SK-N-SH treated with all-trans-retinoic acid at 6 μM for 48 hours (cell line): Measurements from ENCODE around the gene TEX28.

ENCODE experiments used
- ATAC-seq: fragments of 200-7000 bp; cut with Tn5 transposase; 3 replicates; pipeline ENCODE4 v1.9.1; 2020; ENCODE audit warnings: mild to moderate bottlenecking, moderate library complexity
- ARNTL ChIP-seq: fragments of 450-650 bp; formaldehyde crosslinking; IDR thresholded peaks from 2 replicates; pipeline ENCODE4 v1.5.0; 2020; ENCODE audit warnings: low read depth, mild to moderate bottlenecking, moderate library complexity, borderline replicate concordance
- BACH2 ChIP-seq: fragments of 250-450 bp; sonication (Bioruptor Pico); IDR thresholded peaks from 2 replicates; pipeline ENCODE4 v1.9.0; 2021; ENCODE audit warnings: mild to moderate bottlenecking, borderline replicate concordance
- CSDC2 ChIP-seq: fragments of 250-450 bp; sonication (Bioruptor Pico); IDR thresholded peaks from 2 replicates; pipeline ENCODE4 v1.5.0; 2020; ENCODE audit warnings: mild to moderate bottlenecking, moderate library complexity
- ESRRG ChIP-seq: fragments of 250-450 bp; sonication (Bioruptor Pico); IDR thresholded peaks from 2 replicates; pipeline ENCODE4 v1.6.1; 2021; ENCODE audit warnings: mild to moderate bottlenecking
- GLIS3 ChIP-seq: fragments of 250-450 bp; sonication (Bioruptor Pico); IDR thresholded peaks from 2 replicates; pipeline ENCODE4 v1.5.0; 2020; ENCODE audit warnings: mild to moderate bottlenecking, moderate library complexity
- ISL1 ChIP-seq: fragments of 250-450 bp; sonication (Bioruptor Pico); IDR thresholded peaks from 2 replicates; pipeline ENCODE4 v2.1.2; 2022; ENCODE audit warnings: mild to moderate bottlenecking, moderate library complexity
- OSR1 ChIP-seq: fragments of 250-450 bp; sonication (Bioruptor Pico); IDR thresholded peaks from 2 replicates; pipeline ENCODE4 v1.8.0; 2022; ENCODE audit warnings: moderate library complexity, mild to moderate bottlenecking, inconsistent platforms
- PPARA ChIP-seq: fragments of 250-450 bp; sonication (Bioruptor Pico); IDR thresholded peaks from 2 replicates; pipeline ENCODE4 v1.5.0; 2020; ENCODE audit warnings: mild to moderate bottlenecking, borderline replicate concordance
- RARB ChIP-seq: fragments of 250-450 bp; sonication (Bioruptor Pico); IDR thresholded peaks from 2 replicates; pipeline ENCODE4 v1.8.0; 2021; ENCODE audit warnings: mild to moderate bottlenecking, moderate library complexity
- SNAI2 ChIP-seq: fragments of 250-450 bp; sonication (Bioruptor Pico); IDR thresholded peaks from 2 replicates; pipeline ENCODE4 v1.5.0; 2020; ENCODE audit warnings: mild to moderate bottlenecking, moderate library complexity
- TCF4 ChIP-seq: fragments of 250-450 bp; sonication (Bioruptor Pico); IDR thresholded peaks from 2 replicates; pipeline ENCODE4 v1.8.0; 2021; ENCODE audit warnings: mild to moderate bottlenecking, moderate library complexity, borderline replicate concordance
- TOX ChIP-seq: fragments of 250-450 bp; sonication (Bioruptor Pico); IDR thresholded peaks from 2 replicates; pipeline ENCODE4 v1.8.0; 2021; ENCODE audit warnings: mild to moderate bottlenecking, moderate library complexity, borderline replicate concordance
- ZC3H10 ChIP-seq: fragments of 250-450 bp; sonication (Bioruptor Pico); IDR thresholded peaks from 2 replicates; pipeline ENCODE4 v1.5.1; 2021; ENCODE audit warnings: mild to moderate bottlenecking, moderate library complexity
- ZFP3 ChIP-seq: fragments of 250-450 bp; sonication (Bioruptor Pico); IDR thresholded peaks from 2 replicates; pipeline ENCODE4 v1.5.0; 2020; ENCODE audit warnings: mild to moderate bottlenecking, moderate library complexity
- ZFP30 ChIP-seq: fragments of 450-650 bp; formaldehyde crosslinking; IDR thresholded peaks from 2 replicates; pipeline ENCODE4 v1.5.0; 2022; ENCODE audit warnings: mild to moderate bottlenecking, moderate library complexity
- ZNF565 ChIP-seq: fragments of 450-650 bp; formaldehyde crosslinking; conservative IDR thresholded peaks from 2 replicates; pipeline ENCODE4 v1.5.0; 2020; ENCODE audit warnings: low read depth, mild to moderate bottlenecking, moderate library complexity
- ZNF70 ChIP-seq: fragments of 450-650 bp; formaldehyde crosslinking; IDR thresholded peaks from 2 replicates; pipeline ENCODE4 v1.5.0; 2020; ENCODE audit warnings: mild to moderate bottlenecking, moderate library complexity
- ZNF8 ChIP-seq: fragments of 450-650 bp; formaldehyde crosslinking; IDR thresholded peaks from 2 replicates; pipeline ENCODE4 v1.5.0; 2020; ENCODE audit warnings: mild to moderate bottlenecking, moderate library complexity
- TF ChIP-seq, protein P1 (sequence below): fragments of 250-450 bp; sonication (Bioruptor Pico); IDR thresholded peaks from 2 replicates; pipeline ENCODE4 v1.5.1; 2021; ENCODE audit warnings: mild to moderate bottlenecking, moderate library complexity
- TF ChIP-seq, protein P2 (sequence below): fragments of 250-450 bp; sonication (Bioruptor Pico); IDR thresholded peaks from 2 replicates; pipeline ENCODE4 v1.8.0; 2021; ENCODE audit warnings: low read depth, mild to moderate bottlenecking, moderate library complexity, borderline replicate concordance
- TF ChIP-seq, protein P3 (sequence below): fragments of 250-450 bp; sonication (Bioruptor Pico); IDR thresholded peaks from 2 replicates; pipeline ENCODE4 v1.8.0; 2020; ENCODE audit warnings: mild to moderate bottlenecking, moderate library complexity, borderline replicate concordance
- TF ChIP-seq, protein P4 (sequence below): fragments of 250-450 bp; sonication (Bioruptor Pico); IDR thresholded peaks from 2 replicates; pipeline ENCODE4 v1.5.0; 2020; ENCODE audit warnings: mild to moderate bottlenecking, moderate library complexity
- TF ChIP-seq, protein P5 (sequence below): fragments of 250-450 bp; sonication (Bioruptor Pico); IDR thresholded peaks from 2 replicates; pipeline ENCODE4 v1.5.1; 2020; ENCODE audit warnings: low read depth, mild to moderate bottlenecking, moderate library complexity

Gene TEX28

DNA sequence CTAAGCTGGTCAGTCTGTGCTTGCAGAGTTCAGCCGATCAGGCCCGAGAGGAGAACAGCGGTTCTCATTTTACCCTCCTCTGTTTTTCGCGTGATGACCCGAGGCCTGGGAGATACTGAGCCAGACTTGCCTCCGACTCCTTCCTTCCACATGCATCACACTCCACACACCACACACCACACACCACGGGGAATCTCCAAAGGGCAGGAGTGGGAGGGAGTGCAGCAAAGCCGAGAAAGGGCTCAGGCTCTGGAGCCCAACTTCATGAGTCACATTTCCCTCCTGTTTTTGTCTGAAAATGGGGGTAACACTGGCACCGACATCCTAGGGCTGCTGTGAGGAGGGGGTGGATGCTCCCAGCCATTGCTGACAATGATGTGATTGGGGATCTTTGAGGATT, 39.6 kb upstream of the TEX28 start:
- TF ChIP-seq, protein P1, sequence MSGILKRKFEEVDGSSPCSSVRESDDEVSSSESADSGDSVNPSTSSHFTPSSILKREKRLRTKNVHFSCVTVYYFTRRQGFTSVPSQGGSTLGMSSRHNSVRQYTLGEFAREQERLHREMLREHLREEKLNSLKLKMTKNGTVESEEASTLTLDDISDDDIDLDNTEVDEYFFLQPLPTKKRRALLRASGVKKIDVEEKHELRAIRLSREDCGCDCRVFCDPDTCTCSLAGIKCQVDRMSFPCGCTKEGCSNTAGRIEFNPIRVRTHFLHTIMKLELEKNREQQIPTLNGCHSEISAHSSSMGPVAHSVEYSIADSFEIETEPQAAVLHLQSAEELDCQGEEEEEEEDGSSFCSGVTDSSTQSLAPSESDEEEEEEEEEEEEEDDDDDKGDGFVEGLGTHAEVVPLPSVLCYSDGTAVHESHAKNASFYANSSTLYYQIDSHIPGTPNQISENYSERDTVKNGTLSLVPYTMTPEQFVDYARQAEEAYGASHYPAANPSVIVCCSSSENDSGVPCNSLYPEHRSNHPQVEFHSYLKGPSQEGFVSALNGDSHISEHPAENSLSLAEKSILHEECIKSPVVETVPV (CRISPR knock-in tag), result no peak
- TF ChIP-seq ISL1 (no peak), ZFP3 (CRISPR knock-in tag) (no peak), ESRRG (CRISPR knock-in tag) (no peak), ZNF8 (CRISPR knock-in tag) (no peak), BACH2 (CRISPR knock-in tag) (no peak), RARB (no peak), PPARA (CRISPR knock-in tag) (no peak), TOX (CRISPR knock-in tag) (no peak), SNAI2 (CRISPR knock-in tag) (no peak), ARNTL (no peak), CSDC2 (CRISPR knock-in tag) (no peak), ZFP30 (no peak), ZNF70 (CRISPR knock-in tag) (no peak), ZNF565 (no peak)
- TF ChIP-seq, protein P2, sequence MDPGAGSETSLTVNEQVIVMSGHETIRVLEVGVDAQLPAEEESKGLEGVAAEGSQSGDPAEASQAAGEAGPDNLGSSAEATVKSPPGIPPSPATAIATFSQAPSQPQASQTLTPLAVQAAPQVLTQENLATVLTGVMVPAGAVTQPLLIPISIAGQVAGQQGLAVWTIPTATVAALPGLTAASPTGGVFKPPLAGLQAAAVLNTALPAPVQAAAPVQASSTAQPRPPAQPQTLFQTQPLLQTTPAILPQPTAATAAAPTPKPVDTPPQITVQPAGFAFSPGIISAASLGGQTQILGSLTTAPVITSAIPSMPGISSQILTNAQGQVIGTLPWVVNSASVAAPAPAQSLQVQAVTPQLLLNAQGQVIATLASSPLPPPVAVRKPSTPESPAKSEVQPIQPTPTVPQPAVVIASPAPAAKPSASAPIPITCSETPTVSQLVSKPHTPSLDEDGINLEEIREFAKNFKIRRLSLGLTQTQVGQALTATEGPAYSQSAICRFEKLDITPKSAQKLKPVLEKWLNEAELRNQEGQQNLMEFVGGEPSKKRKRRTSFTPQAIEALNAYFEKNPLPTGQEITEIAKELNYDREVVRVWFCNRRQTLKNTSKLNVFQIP (CRISPR knock-in tag), result no peak
- TF ChIP-seq, protein P3, sequence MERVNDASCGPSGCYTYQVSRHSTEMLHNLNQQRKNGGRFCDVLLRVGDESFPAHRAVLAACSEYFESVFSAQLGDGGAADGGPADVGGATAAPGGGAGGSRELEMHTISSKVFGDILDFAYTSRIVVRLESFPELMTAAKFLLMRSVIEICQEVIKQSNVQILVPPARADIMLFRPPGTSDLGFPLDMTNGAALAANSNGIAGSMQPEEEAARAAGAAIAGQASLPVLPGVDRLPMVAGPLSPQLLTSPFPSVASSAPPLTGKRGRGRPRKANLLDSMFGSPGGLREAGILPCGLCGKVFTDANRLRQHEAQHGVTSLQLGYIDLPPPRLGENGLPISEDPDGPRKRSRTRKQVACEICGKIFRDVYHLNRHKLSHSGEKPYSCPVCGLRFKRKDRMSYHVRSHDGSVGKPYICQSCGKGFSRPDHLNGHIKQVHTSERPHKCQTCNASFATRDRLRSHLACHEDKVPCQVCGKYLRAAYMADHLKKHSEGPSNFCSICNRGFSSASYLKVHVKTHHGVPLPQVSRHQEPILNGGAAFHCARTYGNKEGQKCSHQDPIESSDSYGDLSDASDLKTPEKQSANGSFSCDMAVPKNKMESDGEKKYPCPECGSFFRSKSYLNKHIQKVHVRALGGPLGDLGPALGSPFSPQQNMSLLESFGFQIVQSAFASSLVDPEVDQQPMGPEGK, result no peak
- TF ChIP-seq, all 23 proteins: peak for 0
- no peak for ATAC-seq

DNA sequence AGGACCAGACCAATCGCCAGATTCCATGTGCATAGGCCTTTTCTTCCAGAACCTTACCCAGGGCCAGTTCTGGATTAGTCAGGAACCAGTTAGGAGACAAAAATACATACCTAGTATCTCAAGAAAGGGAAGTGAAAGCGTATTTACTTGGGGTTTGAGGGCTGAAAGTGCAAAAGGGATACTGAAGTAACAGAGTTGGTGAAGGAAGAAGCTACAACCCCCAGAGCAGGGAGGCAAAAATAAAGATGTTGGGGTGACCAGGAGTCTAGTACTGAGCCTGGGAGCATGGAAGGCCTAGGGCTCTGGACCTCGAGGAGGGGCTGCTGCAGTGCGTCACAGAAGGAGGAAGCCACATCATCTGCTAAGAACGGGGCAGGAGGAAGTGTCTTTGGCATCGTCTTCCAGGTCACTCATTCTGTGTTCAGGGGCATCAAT, 38.9 kb upstream of the TEX28 start:
- TF ChIP-seq OSR1 (CRISPR knock-in tag), result no peak
- no peak for TF ChIP-seq TOX (CRISPR knock-in tag)
- no peak for ATAC-seq

DNA sequence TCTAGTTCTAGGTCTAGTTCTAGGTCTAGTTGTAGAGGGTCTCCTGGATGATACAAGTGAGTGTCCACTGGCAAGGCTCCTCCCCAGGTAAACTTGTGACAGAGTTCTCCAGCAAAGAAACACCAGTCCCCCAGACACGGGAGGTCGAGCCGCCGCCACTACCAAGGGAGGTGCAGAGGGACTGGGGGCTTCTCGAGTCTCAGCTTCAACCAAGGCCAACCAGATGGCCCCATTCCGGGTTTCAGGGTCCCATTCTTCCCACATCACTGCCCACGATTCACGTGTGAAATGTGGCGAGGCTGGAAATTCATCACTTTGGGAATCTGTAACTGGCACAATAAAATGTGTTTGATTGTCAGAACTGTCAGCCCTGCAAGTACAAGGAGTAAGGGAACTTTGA, 38.2 kb upstream of the TEX28 start:
- no peak for TF ChIP-seq ISL1
- no peak for ATAC-seq

DNA sequence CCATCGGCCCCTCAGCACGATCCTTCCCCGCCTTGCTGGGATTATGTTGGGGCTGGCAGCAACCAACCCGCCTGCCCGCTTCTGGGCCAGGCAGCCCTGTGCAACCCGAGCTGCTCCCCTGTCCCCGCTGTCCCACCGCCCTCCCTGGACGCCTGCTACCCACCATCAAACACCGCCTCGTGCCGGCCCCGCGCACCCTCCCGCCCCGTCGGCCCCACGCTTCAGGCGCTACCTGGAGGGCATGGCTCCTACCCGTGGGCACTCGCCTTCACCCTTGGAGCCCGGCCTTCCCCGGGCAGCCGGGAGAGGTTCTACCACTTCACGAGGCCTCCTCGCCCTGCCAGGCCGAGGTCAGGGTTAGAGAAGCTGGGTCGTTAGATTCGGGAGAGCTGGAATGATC, 37.6 kb upstream of the TEX28 start:
- TF ChIP-seq, protein P4, sequence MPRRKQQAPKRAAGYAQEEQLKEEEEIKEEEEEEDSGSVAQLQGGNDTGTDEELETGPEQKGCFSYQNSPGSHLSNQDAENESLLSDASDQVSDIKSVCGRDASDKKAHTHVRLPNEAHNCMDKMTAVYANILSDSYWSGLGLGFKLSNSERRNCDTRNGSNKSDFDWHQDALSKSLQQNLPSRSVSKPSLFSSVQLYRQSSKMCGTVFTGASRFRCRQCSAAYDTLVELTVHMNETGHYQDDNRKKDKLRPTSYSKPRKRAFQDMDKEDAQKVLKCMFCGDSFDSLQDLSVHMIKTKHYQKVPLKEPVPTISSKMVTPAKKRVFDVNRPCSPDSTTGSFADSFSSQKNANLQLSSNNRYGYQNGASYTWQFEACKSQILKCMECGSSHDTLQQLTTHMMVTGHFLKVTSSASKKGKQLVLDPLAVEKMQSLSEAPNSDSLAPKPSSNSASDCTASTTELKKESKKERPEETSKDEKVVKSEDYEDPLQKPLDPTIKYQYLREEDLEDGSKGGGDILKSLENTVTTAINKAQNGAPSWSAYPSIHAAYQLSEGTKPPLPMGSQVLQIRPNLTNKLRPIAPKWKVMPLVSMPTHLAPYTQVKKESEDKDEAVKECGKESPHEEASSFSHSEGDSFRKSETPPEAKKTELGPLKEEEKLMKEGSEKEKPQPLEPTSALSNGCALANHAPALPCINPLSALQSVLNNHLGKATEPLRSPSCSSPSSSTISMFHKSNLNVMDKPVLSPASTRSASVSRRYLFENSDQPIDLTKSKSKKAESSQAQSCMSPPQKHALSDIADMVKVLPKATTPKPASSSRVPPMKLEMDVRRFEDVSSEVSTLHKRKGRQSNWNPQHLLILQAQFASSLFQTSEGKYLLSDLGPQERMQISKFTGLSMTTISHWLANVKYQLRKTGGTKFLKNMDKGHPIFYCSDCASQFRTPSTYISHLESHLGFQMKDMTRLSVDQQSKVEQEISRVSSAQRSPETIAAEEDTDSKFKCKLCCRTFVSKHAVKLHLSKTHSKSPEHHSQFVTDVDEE, result no peak
- ATAC-seq, result no peak

DNA sequence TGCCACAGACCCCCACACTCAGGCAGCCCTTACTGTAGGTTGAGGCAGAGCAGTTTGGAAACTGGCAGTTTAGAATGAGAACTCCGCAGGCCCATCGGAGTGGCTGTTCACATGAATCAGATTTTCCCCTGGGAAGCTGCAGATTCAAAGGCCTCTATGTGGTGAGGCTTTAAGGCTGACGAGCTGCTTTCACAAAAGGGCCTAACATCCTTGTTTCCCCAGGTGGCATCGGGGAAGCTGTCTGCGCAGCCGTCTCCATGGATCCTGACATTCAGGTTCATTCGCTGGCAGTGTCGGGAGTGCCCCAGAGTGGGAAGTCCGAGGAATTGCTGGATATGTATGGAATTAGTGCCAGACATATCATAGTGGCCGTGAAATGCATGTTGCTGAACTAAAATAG, 34.4 kb upstream of the TEX28 start:
- no peak for ATAC-seq
- TF ChIP-seq ZNF70 (CRISPR knock-in tag) (no peak), ZNF565 (no peak), ZFP3 (CRISPR knock-in tag) (no peak), TOX (CRISPR knock-in tag) (no peak), GLIS3 (CRISPR knock-in tag) (no peak), ZC3H10 (CRISPR knock-in tag) (no peak), CSDC2 (CRISPR knock-in tag) (no peak), OSR1 (CRISPR knock-in tag) (no peak), TCF4 (CRISPR knock-in tag) (no peak), ZNF8 (CRISPR knock-in tag) (no peak), SNAI2 (CRISPR knock-in tag) (no peak), RARB (no peak), PPARA (CRISPR knock-in tag) (no peak), BACH2 (CRISPR knock-in tag) (no peak), ARNTL (no peak), ESRRG (CRISPR knock-in tag) (no peak)
- TF ChIP-seq, protein P5, sequence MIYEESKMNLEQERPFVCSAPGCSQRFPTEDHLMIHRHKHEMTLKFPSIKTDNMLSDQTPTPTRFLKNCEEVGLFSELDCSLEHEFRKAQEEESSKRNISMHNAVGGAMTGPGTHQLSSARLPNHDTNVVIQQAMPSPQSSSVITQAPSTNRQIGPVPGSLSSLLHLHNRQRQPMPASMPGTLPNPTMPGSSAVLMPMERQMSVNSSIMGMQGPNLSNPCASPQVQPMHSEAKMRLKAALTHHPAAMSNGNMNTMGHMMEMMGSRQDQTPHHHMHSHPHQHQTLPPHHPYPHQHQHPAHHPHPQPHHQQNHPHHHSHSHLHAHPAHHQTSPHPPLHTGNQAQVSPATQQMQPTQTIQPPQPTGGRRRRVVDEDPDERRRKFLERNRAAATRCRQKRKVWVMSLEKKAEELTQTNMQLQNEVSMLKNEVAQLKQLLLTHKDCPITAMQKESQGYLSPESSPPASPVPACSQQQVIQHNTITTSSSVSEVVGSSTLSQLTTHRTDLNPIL (CRISPR knock-in tag), result no peak
- TF ChIP-seq, protein P3, result no peak
